CD4-positive, alpha-beta T cell (primary cell): ENCODE measurements around the gene MGME1. TPM values are rescaled to one million over a fixed set of nuclear protein-coding genes. Genes with fewer than 3 reads are reported as not detected.

Source experiments
- ATAC-seq: fragments of 200-7000 bp; cut with Tn5 transposase; one replicate; pipeline ENCODE4 v1.10.0; 2022; ENCODE audit warnings: mild to moderate bottlenecking; ENCODE audit not compliant: poor library complexity
- CTCF ChIA-PET: fragments of 350-600 bp; sonication (Branson Sonifier 250); formaldehyde crosslinking; loops from one replicate; lab custom pipeline; 2021; ENCODE audit warnings: antibody characterized with exemption, inconsistent platforms; lab: Charles Lee
- POLR2A ChIA-PET: fragments of 350-600 bp; sonication (Branson Sonifier 250); formaldehyde crosslinking; loops from one replicate; lab custom pipeline; 2021; ENCODE audit warnings: antibody characterized with exemption, inconsistent platforms; lab: Charles Lee
- DNase-seq, 14 experiments: peaks; one replicate each; pipeline ENCODE4 v3.0.0-alpha.2; 2013 to 2020; ENCODE audit warnings: mixed read lengths in 2 of 14
- H3K27ac ChIP-seq, 2 donors: one replicate each; pipeline versions ENCODE4 v1.5.1 to v1.7.0; 2013; ENCODE audit warnings: low read length in 2 of 2, low read depth in 1 of 2, mild to moderate bottlenecking in 1 of 2
- H3K27me3 ChIP-seq, 2 experiments: 1 replicate in 1 of 2; 2 replicates in 1 of 2; pipeline versions ENCODE4 v1.6.1 to v1.7.0; 2013; ENCODE audit warnings: low read length in 2 of 2, control low read depth in 1 of 2, mild to moderate bottlenecking in 1 of 2, moderate library complexity in 1 of 2; ENCODE audit not compliant: insufficient read depth in 2 of 2, control insufficient read depth in 1 of 2
- H3K36me3 ChIP-seq: one replicate; pipeline ENCODE4 v1.6.1; 2013; ENCODE audit warnings: low read length, control low read depth; ENCODE audit not compliant: insufficient read depth
- H3K4me1 ChIP-seq: one replicate; pipeline ENCODE4 v1.6.1; 2013; ENCODE audit warnings: low read length, control low read depth; ENCODE audit not compliant: insufficient read depth
- H3K4me3 ChIP-seq: one replicate; pipeline ENCODE4 v1.5.1; 2013; ENCODE audit warnings: mild to moderate bottlenecking, low read length, moderate library complexity
- H3K9me3 ChIP-seq, 2 experiments: 1 replicate in 1 of 2; 2 replicates in 1 of 2; pipeline versions ENCODE4 v1.6.1 to v1.7.0; 2013; ENCODE audit warnings: low read length in 2 of 2, mild to moderate bottlenecking in 2 of 2, control low read depth in 1 of 2, moderate library complexity in 1 of 2; ENCODE audit not compliant: control insufficient read depth in 1 of 2, insufficient read depth in 1 of 2
- H3K27ac Mint-ChIP-seq: one replicate; pipeline ENCODE4 v1.8.0; 2020; ENCODE audit warnings: mixed read lengths
- H3K27me3 Mint-ChIP-seq: one replicate; pipeline ENCODE4 v1.8.0; 2021; ENCODE audit warnings: mixed read lengths
- H3K36me3 Mint-ChIP-seq: one replicate; pipeline ENCODE4 v1.8.0; 2021; ENCODE audit warnings: low read depth, mixed read lengths
- H3K4me1 Mint-ChIP-seq: one replicate; pipeline ENCODE4 v1.8.0; 2021; ENCODE audit warnings: low read depth, mixed read lengths
- H3K4me3 Mint-ChIP-seq: one replicate; pipeline ENCODE4 v1.8.0; 2020; ENCODE audit warnings: mild to moderate bottlenecking, mixed read lengths
- H3K9me3 Mint-ChIP-seq: one replicate; pipeline ENCODE4 v1.8.0; 2020; ENCODE audit warnings: mixed read lengths
- CTCF ChIP-seq: fragments of 200-600 bp; IDR thresholded peaks from one replicate; pipeline ENCODE4 v1.8.0; 2022; ENCODE audit warnings: antibody characterized with exemption, mild to moderate bottlenecking
- intact Hi-C, 2 experiments: fragments of 100-400 bp; cut with DNase I in 1 of 2; cut with micrococcal nuclease in 1 of 2; formaldehyde crosslinking; loops; one replicate each; pipeline versions ENCODE4 v1.15.1 to v1.9.0; 2023 to 2025; cut with DNase I, micrococcal nuclease
- total RNA-seq, 174 experiments: library from RNA in 2 of 174; stranded (reverse) in 2 of 174; gene quantifications; one replicate each; pipeline ENCODE4 v1.2.3 and lab custom pipeline; 2021 to 2026

The MGME1 gene
- total RNA-seq, 2 experiments from 2014 or later = 4.5 to 4.6 TPM

GRCh38 chr20:17925141-17925939, 43.5 kb upstream of the MGME1 start:
- Histone ChIP-seq H3K36me3 (no peaks in the 10 kb centered on the region), H3K4me3 (no peak overlapping the region), H3K27ac (no peak overlapping the region), H3K4me1 (no peaks in the 10 kb centered on the region), H3K9me3 (no peaks in the 10 kb centered on the region), H3K27me3 (no peaks in the 10 kb centered on the region)
- intact Hi-C loops = no loop called here
- no peaks in the 10 kb centered on the region for H3K36me3 Mint-ChIP-seq
- no peak for ATAC-seq
- H3K27ac Mint-ChIP-seq = no peak overlapping the region
- CTCF ChIA-PET = no interaction called here
- POLR2A ChIA-PET = no interaction called here
- no peaks in the 10 kb centered on the region for H3K9me3 Mint-ChIP-seq
- no peak for TF ChIP-seq CTCF
- H3K27me3 Mint-ChIP-seq = peaks cover 10% of the 10 kb centered on the region
- no peak for DNase-seq
- H3K4me3 Mint-ChIP-seq = no peak overlapping the region
- no peaks in the 10 kb centered on the region for H3K4me1 Mint-ChIP-seq

- no peaks in the 10 kb centered on the region for H3K36me3 ChIP-seq
- Mint-ChIP-seq H3K27me3 (peaks cover 10% of the 10 kb centered on the region), H3K36me3 (no peaks in the 10 kb centered on the region), H3K4me1 (no peaks in the 10 kb centered on the region), H3K4me3 (no peak overlapping the region), H3K27ac (no peak overlapping the region), H3K9me3 (no peaks in the 10 kb centered on the region)
- no peak overlapping the region for H3K4me3 ChIP-seq
- H3K27me3 ChIP-seq = no peaks in the 10 kb centered on the region
- ChIA-PET POLR2A (no interaction called here), CTCF (no interaction called here)
- no peaks in the 10 kb centered on the region for H3K4me1 ChIP-seq
- no peaks in the 10 kb centered on the region for H3K9me3 ChIP-seq
- intact Hi-C loops = no loop called here
- no peak for TF ChIP-seq CTCF
- ATAC-seq = no peak
- no peak for DNase-seq
- no peak overlapping the region for H3K27ac ChIP-seq
These were observed 42.9 kb upstream of the MGME1 start for GRCh38 chr20:17925940-17926300.

- no peaks in the 10 kb centered on the region for H3K9me3 Mint-ChIP-seq
- intact Hi-C loops = no loop called here
These were observed 40.6 kb upstream of the MGME1 start for GRCh38 chr20:17928211-17928611.

More at GRCh38 chr20:17928211-17928611, 40.6 kb upstream of the MGME1 start:
- no peak for DNase-seq
- H3K4me3 Mint-ChIP-seq = no peak overlapping the region
- no peak overlapping the region for H3K27ac ChIP-seq
- ChIA-PET POLR2A (no interaction called here), CTCF (no interaction called here)
- peaks cover 0 to 7% of the 10 kb centered on the region in 2 experiments for H3K9me3 ChIP-seq
- H3K27ac Mint-ChIP-seq = no peak overlapping the region
- TF ChIP-seq CTCF = no peak
- no peaks in the 10 kb centered on the region for H3K36me3 Mint-ChIP-seq
- H3K27me3 Mint-ChIP-seq = peaks cover 10% of the 10 kb centered on the region
- no peaks in the 10 kb centered on the region for H3K4me1 Mint-ChIP-seq
- no peak overlapping the region for H3K4me3 ChIP-seq
- no peaks in the 10 kb centered on the region for H3K27me3 ChIP-seq
- H3K36me3 ChIP-seq = no peaks in the 10 kb centered on the region
- H3K4me1 ChIP-seq = no peaks in the 10 kb centered on the region
- no peak for ATAC-seq
